HG03045 (cell line): ENCODE data around the gene GBA3.

Experiments
- ATAC-seq: cut with Tn5 transposase; IDR thresholded peaks from one replicate; pipeline ENCODE4 v1.9.1; 2021; ENCODE audit warnings: mild to moderate bottlenecking, moderate library complexity; ENCODE audit not compliant: unreplicated experiment

Gene GBA3

DNA sequence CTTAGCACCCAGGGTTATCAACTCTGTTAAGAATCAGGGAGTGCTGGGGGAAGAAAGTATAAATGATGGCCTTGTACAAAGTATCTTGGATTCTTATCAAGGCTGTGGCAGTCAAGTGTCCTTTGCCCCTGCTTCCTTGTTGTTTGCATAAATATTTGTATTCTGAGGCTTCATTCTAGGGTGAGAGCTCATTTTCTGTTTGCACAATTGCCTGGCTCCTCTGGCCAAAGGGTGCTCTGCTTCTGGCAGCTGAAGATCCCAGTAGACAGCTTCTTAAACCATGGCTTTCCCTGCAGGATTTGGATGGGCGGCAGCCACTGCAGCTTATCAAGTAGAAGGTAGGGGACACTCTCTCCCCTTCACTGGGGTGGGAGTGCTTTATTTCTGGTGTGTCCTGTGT lies at the start of gene GBA3:
Gene GBA3 (plus strand): TSS at position 202 of the 400 bp plus-strand sequence.
- no peak for ATAC-seq

DNA sequence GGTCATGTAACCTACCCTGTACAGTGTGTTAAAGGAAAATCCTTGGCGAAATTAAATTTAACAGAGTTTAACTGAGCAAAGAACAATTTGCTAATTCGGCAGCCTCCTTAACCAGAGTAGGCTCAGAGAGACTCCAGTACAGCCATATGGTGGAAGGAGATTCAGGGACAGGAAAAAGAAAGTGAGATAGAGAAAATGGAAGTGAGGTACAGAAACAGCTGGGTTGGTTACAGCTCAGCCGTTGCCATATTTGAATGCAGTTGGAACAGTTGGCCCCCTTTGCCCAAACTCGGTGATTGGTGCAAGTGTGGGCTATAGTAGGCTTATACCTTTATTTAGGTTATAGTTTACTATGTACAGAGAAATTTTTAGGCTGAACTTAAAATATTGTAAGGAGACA lies 48.8 kb upstream of the GBA3 start:
- no peak for ATAC-seq

DNA sequence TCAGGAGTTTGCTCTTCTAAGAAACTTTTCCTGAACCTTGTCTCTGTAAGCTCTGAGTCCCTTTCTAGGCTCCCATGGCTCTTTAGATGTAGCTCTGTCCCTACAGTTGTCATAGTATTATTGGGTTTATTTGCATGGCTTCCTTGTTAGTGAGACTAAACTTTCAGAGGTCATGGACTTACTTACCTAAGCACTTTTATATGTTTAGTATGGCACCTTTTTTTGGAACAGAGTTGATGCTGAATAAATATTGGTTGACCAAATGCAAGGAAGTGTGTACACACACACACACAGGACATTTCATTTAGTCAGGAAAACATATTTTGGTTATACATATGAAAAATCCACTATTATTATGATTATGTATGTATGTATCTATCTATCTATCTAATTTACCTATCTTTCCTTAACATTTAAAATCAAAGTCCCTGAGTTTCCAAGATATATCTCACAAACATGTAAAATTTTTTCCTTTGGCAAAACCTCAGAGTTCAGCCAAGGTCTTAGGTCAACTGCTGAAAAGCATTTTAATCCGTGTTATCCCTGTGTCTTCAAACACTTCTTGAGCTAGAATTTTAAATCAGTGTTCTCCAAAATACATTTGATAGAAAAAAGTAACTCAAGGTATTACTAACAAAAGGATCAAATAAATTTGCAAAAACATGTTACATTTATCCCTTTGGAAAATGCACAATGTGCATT lies 47.1 kb upstream of the GBA3 start:
- ATAC-seq: no peak

DNA sequence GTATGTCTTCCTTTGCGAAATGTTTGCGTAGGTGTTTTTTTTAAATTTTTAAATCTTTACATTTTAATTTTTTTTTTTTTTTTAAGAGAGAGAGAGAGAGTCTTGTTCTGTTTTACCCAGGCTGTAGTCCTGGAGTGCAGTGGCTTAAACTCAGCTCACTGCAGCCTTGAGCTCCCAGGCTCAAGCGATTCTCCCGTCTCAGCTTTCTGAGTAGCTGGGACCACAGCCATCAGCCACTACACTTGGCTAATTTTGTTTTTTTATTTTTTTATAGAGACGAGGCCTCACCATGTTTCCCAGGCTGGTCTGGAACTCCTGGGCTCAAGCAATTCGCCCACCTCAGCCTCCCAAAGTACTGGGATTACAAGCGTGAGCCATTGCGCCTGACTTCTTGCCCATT lies 43.7 kb upstream of the GBA3 start:
- no peak for ATAC-seq

DNA sequence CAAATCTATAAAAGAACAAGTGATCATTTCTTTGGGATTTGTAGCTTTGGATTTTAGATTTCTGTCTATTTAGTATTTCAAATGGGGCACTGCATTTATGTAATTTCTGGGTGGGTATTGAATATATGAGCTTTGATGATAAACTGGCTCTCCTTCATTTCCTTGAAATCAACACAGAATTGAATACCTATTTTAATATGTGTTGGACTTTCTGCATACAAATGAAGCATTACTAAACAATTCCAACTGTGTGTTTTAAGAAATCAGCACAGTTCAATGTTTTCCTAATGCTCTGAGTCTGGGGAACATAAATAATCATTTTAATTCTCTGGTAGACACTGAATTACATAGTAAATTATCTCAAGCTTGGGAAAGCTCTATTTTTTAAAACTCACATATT lies 42.0 kb upstream of the GBA3 start:
- ATAC-seq: no peak

GRCh38 chr4:22653752-22654151 lies 39.0 kb upstream of the GBA3 start:
- ATAC-seq: no peak

DNA sequence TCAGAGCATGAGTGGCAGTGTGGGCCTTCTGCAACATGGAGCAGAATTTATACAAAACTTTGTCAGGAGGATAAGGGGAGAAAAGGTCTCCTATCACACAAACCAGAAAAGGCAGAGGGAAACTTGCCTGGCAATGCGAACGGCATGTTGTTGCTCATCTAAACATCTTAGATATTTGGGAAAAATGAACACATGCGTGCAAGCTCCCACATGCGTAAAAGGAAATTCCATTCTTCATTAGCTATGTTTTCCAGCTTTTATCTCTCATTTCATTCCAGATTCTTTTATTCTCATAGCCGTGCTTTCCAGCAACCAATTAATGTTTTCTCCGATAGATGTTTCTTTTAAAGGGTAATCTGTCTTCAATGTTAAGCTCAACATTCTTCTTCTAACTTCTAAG lies 31.3 kb upstream of the GBA3 start:
- no peak for ATAC-seq

- ATAC-seq: no peak
These were observed 25.3 kb upstream of the GBA3 start for GRCh38 chr4:22667332-22667940.

DNA sequence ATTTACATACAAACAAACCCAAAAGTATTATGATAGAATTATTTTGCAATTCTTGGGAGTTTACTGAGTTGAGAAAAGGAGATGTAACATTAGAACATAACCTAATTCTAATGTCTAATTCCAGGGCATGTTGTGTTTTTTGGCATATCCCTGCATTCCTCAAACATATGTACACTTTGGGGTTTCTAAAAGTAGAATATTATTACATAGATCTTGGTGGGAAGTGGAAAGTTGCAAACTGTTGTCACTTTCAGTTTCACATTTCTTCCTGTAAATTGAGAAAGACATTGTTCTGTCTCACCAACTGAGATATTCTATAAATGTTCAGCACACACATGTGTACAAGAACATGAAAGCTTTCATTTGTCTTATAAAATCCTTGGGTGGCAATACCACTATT lies 24.4 kb upstream of the GBA3 start:
- ATAC-seq: no peak

DNA sequence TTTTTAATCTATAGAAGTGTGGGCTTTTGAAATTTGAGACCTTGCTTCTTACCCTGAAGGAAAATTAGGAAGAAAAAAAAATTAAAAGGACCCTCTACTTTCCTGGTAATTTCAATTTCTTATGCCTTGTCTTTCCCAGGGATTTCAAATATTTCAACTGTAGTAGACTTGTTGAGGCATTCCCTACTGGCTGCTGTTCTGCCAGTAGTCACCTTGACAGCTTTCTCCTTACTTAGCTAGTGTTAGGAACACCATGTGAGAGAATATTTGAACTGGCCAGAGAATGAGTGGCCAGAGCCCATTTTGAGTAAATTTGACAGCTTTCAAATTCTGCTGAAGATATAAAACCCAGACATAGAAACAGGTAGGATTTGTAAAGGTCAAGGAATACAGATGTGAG lies 24.0 kb upstream of the GBA3 start:
- ATAC-seq: no peak

GRCh38 chr4:22670956-22671355 lies 21.8 kb upstream of the GBA3 start:
- ATAC-seq: no peak

DNA sequence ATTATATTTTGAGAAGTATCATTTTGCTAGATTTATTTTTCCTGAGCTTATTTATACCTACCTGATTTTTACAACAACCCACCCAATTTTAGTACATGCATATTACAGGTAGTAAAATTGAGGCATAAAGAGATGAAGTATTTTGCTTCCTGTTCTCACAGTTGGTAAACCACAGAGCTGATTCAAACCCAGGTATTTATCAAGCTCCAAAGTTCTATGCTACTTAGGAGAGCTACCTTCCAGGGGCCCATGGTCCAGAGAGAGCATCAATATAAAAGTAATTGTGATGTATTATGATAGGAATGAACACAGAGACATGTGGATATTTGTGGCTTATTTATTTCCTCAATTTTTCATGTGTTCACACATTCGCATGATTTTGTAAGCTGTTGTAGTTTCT lies 20.2 kb upstream of the GBA3 start:
- no peak for ATAC-seq

GRCh38 chr4:22672944-22673343 lies 19.8 kb upstream of the GBA3 start:
- ATAC-seq: no peak

- ATAC-seq: no peak
These were observed 18.0 kb upstream of the GBA3 start for GRCh38 chr4:22674700-22675099.

- no peak for ATAC-seq
These were observed 16.7 kb upstream of the GBA3 start for GRCh38 chr4:22676063-22676462.

DNA sequence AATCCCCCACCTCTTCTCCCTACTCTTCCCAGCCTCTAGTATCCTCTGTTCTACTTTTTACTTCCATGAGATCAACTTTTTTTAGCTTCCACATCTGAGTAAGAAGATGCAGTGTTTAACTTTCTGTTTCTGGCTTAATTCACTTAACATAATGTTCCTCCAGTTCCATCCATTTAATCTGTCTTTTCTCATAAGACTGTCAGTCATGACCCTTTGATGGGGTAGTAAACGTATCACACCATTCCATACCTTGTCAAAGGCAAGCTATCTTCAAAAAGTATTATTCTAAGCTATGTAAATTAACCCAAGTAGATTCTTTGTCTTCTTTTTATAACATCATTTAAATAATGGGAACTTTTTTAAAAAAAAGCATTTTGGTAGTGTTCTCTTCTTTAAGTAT lies 15.0 kb upstream of the GBA3 start:
- ATAC-seq: no peak

- ATAC-seq: no peak
These were observed 13.5 kb upstream of the GBA3 start for GRCh38 chr4:22678940-22679854.

DNA sequence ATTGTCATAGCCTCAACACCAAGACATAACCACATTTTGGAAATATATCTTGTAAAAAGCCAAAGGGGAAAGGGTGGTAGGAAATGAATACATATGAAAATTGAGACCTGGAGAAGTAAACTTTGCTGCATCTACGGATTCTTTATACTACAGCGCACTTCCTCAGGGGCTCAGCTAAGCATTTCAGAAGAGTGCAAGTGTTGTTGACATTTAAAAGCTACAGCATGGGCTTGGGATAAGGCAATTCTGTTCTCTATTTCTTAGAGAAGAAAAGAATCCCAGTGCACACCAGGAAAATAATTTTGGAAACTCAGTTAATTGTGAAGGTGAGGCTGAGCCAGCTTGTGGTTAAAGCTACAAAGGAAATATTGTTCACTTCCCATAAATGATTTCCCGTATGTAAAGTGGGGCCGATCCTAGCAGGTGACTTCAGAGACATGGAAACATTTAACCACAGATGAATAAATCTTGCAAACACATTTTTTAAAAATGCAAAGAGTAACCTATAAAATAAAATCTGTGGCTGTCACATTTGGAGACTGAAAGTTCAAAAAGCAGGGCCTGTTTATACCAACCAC lies 12.6 kb upstream of the GBA3 start:
- no peak for ATAC-seq

GRCh38 chr4:22683726-22684125 lies 9.0 kb upstream of the GBA3 start:
- ATAC-seq: no peak

DNA sequence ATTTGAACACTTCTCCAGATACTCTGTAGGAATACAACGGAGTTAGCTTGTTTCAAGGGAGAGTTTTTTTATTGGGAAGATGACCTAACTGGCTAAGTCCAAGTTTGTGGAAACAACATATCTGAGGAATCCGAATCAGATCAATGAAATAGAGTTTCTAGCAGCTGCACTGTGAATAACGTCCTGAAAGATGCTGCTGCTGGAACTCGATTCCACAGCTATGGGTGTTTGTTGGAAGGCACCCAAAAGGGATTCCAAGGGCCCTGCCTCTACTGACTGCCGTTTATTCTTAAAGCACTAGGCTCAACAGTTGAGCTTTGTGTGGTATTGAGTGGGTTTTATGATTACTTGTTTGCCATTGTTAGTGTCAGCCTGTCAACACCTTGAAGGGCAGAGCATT lies 6.6 kb upstream of the GBA3 start:
- ATAC-seq: no peak

DNA sequence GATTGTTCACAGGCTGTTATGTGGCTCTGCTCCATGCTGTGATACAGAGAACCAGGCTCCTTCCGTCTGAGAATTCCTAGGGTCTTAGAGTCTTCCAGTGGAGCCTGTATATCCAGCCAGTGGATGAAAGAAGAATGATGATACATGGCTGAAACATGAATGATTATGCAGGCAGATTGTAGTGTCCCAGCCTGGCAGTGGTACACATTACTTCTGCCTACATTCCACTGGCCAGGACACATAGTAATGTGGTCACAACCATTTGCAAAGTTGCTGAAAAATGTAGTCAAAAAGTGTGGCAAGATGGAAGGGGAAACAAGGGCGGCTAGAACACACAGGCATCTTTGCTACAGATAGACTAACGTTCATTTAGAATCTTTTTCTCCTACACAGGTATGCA lies 4.5 kb upstream of the GBA3 start:
- no peak for ATAC-seq

DNA sequence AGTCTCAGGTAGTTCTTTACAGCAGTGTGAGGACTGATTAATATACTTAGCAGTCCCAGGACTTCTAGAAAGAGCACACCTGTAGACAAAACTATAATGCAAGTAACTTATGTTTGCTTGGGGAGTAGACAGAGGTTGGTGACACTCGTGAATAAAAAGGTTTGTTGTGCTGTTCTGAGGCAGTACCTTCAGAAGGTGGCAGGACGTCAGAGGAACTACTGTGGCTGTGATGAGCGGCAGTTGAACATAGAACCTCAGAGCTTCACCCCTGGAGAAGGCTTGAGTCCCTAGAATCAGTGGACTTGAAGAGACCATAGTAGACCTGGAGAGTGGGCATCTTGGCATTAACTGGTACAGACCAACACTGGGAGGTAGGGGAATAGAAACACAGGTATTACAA lies 3.3 kb upstream of the GBA3 start:
- ATAC-seq: no peak
